IMR-90 (cell line): ENCODE measurements around the gene CTNNA1. TPM values are rescaled to one million over a fixed set of nuclear protein-coding genes. Genes with fewer than 3 reads are reported as not detected.
"Not testable (repeated sequence)": the region's sequence is repeated elsewhere in the genome, so short reads cannot be mapped to it uniquely, and the experiment has no call there.

ENCODE experiments used
- ATAC-seq: fragments of 200-7000 bp; cut with Tn5 transposase; 2 replicates; pipeline ENCODE4 v1.9.1; 2020; ENCODE audit warnings: low read depth, mild to moderate bottlenecking, moderate library complexity
- BruUV-seq: library from RNA; stranded (reverse); fragments of 400-500 nt; replicated peaks from 2 replicates; lab custom pipeline; 2021; lab: Mats Ljungman, UMichigan
- CTCF ChIA-PET: fragments of 300-600 bp; formaldehyde crosslinking; extraction: SDS; loops from one replicate; lab custom pipeline; 2021; ENCODE audit warnings: antibody characterized with exemption; lab: Yijun Ruan, JAX
- POLR2A ChIA-PET: fragments of 300-600 bp; sonication (Branson Sonifier 250); formaldehyde crosslinking; loops from one replicate; lab custom pipeline; 2022; ENCODE audit warnings: antibody characterized with exemption; ENCODE audit not compliant: unreplicated experiment; lab: Charles Lee
- DNase-seq: peaks from one replicate; pipeline ENCODE4 v3.0.0; 2013
- H2AFZ ChIP-seq: replicated peaks from 2 replicates; pipeline ENCODE3; 2013; ENCODE audit warnings: low read length, mild to moderate bottlenecking; ENCODE audit not compliant: poor library complexity
- H2AK5ac ChIP-seq: 2 replicates; pipeline ENCODE4 v1.6.1; 2013; ENCODE audit warnings: low read depth, low read length, inconsistent platforms
- H2AK9ac ChIP-seq: replicated peaks from 2 replicates; pipeline ENCODE3; 2013; ENCODE audit warnings: mild to moderate bottlenecking, low read depth, low read length, moderate library complexity; ENCODE audit not compliant: poor library complexity
- H2BK120ac ChIP-seq: 2 replicates; pipeline ENCODE4 v1.6.1; 2013; ENCODE audit warnings: low read depth, low read length, inconsistent platforms
- H2BK15ac ChIP-seq: 3 replicates; pipeline ENCODE4 v1.6.1; 2013; ENCODE audit warnings: low read depth, low read length, inconsistent platforms
- H2BK20ac ChIP-seq: 2 replicates; pipeline ENCODE4 v1.6.1; 2013; ENCODE audit warnings: low read depth, mild to moderate bottlenecking, inconsistent platforms, low read length, moderate library complexity
- H2BK5ac ChIP-seq: 2 replicates; pipeline ENCODE4 v1.6.1; 2013; ENCODE audit warnings: mild to moderate bottlenecking, low read depth, low read length, inconsistent platforms; ENCODE audit not compliant: poor library complexity, severe bottlenecking
- H3K14ac ChIP-seq: replicated peaks from 2 replicates; pipeline ENCODE4 v1.6.1; 2013; ENCODE audit warnings: low read depth, low read length, inconsistent platforms
- H3K18ac ChIP-seq: 2 replicates; pipeline ENCODE4 v1.6.1; 2013; ENCODE audit warnings: low read depth, low read length, control low read depth
- H3K23ac ChIP-seq: 2 replicates; pipeline ENCODE4 v1.6.1; 2013; ENCODE audit warnings: low read depth, low read length, inconsistent platforms
- H3K27ac ChIP-seq: 2 replicates; pipeline ENCODE4 v1.5.1; 2013; ENCODE audit warnings: mild to moderate bottlenecking, control low read depth, low read length; ENCODE audit not compliant: insufficient read depth
- H3K27me3 ChIP-seq: 2 replicates; pipeline ENCODE4 v1.6.1; 2013; ENCODE audit warnings: low read length; ENCODE audit not compliant: control insufficient read depth, insufficient read depth
- H3K36me3 ChIP-seq: 2 replicates; pipeline ENCODE4 v1.6.1; 2013; ENCODE audit warnings: low read length, mixed read lengths; ENCODE audit not compliant: control insufficient read depth, insufficient read depth
- H3K4ac ChIP-seq: 2 replicates; pipeline ENCODE4 v1.6.1; 2013; ENCODE audit warnings: low read depth, low read length, inconsistent platforms
- H3K4me1 ChIP-seq: 2 replicates; pipeline ENCODE4 v1.6.1; 2013; ENCODE audit warnings: low read length, mixed read lengths; ENCODE audit not compliant: control insufficient read depth, insufficient read depth
- H3K4me2 ChIP-seq: 2 replicates; pipeline ENCODE4 v1.6.1; 2013; ENCODE audit warnings: low read depth, mild to moderate bottlenecking, control low read depth, low read length, moderate library complexity
- H3K4me3 ChIP-seq: 2 replicates; pipeline ENCODE4 v1.5.1; 2013; ENCODE audit warnings: low read depth, mild to moderate bottlenecking, control low read depth, low read length, moderate library complexity; ENCODE audit not compliant: insufficient read depth
- H3K56ac ChIP-seq: 2 replicates; pipeline ENCODE4 v1.6.1; 2013; ENCODE audit warnings: low read length, inconsistent platforms; ENCODE audit not compliant: insufficient read depth; ENCODE audit errors: extremely low read depth
- H3K79me1 ChIP-seq, 2 experiments: 2 replicates each; pipeline ENCODE4 v1.6.1; 2013; ENCODE audit warnings: low read length in 2 of 2, inconsistent platforms in 1 of 2, low read depth in 1 of 2
- H3K9ac ChIP-seq: 2 replicates; pipeline ENCODE4 v1.6.1; 2013; ENCODE audit warnings: low read depth, low read length, control low read depth
- H3K9me1 ChIP-seq: 2 replicates; pipeline ENCODE4 v1.6.1; 2013; ENCODE audit warnings: low read length, inconsistent platforms; ENCODE audit not compliant: insufficient read depth
- H3K9me3 ChIP-seq: 2 replicates; pipeline ENCODE4 v1.6.1; 2013; ENCODE audit warnings: low read length; ENCODE audit not compliant: control insufficient read depth, insufficient read depth
- H4K20me1 ChIP-seq: 2 replicates; pipeline ENCODE4 v1.6.1; 2013; ENCODE audit warnings: low read length, inconsistent platforms; ENCODE audit not compliant: insufficient read depth
- H4K5ac ChIP-seq: 2 replicates; pipeline ENCODE4 v1.6.1; 2013; ENCODE audit warnings: mild to moderate bottlenecking, low read depth, low read length, control low read depth
- H4K8ac ChIP-seq, 2 experiments: 2 replicates each; pipeline ENCODE4 v1.6.1; 2013; ENCODE audit warnings: low read depth in 2 of 2, low read length in 2 of 2, control low read depth in 1 of 2, inconsistent platforms in 1 of 2
- H4K91ac ChIP-seq: 2 replicates; pipeline ENCODE4 v1.6.1; 2013; ENCODE audit warnings: low read depth, low read length, inconsistent platforms; ENCODE audit not compliant: insufficient read depth
- WGBS, 2 experiments: methylation state at CpG; one replicate each; pipeline versions ENCODE4 v1.1.5 to v1.1.7; 2013; ENCODE audit warnings: missing lambda C conversion rate in 2 of 2; ENCODE audit not compliant: insufficient read length in 1 of 2; ENCODE audit errors: extremely low coverage in 2 of 2; 5-methylcytosine and 5-hydroxymethylcytosine counted together
- dilution Hi-C: fragments of 300-500 bp; cut with HindIII; formaldehyde crosslinking; loops from one replicate; pipeline ENCODE4 v1.14.3; 2018; ENCODE audit warnings: low sequenced_read_pairs; ENCODE audit not compliant: unreplicated experiment
- in situ Hi-C: fragments of 300-500 bp; cut with MboI; formaldehyde crosslinking; loops from 3 replicates; pipeline ENCODE4 v1.14.3; 2019; ENCODE audit warnings: low sequenced_read_pairs, inconsistent platforms, mixed read lengths
- intact Hi-C: fragments of 100-400 bp; cut with micrococcal nuclease; formaldehyde crosslinking; loops from 2 replicates; pipeline ENCODE4 v1.10.0; 2022
- polyA plus RNA-seq, 3 experiments: library from polyadenylated mRNA; depleted of rRNA; stranded (reverse); fragments of >200 nt; gene quantifications; 2 replicates each; pipeline ENCODE4 v1.2.3, GENCODE V29; 2012; ENCODE audit warnings: low replicate concordance in 1 of 3
- total RNA-seq: library from RNA; depleted of rRNA; stranded (reverse); fragments of >200 nt; gene quantifications from 2 replicates; pipeline ENCODE4 v1.2.3, GENCODE V29; 2012

CTNNA1 gene
- total and polyA plus RNA-seq, 2 of the 4 experiments (the other 2 are of a cell fraction) = 220 to 471 TPM

- CTCF ChIA-PET = interaction anchor here (0.6 kb wide), 1 partner anchor 17 kb away, joined by 5 read pairs; no protein-coding TSS in a partner anchor
- ATAC-seq = peak; percentile 24; the same call in 1 of the 2 replicates
- dilution Hi-C loops, H3K9ac ChIP-seq, H2AK5ac ChIP-seq, H3K4me2 ChIP-seq, H4K5ac ChIP-seq, H2BK20ac ChIP-seq, H3K23ac ChIP-seq, POLR2A ChIA-PET, H3K4ac ChIP-seq, H2AK9ac ChIP-seq, H3K27ac ChIP-seq, H3K4me3 ChIP-seq, intact Hi-C loops, H4K8ac ChIP-seq, H2BK15ac ChIP-seq, H2BK120ac ChIP-seq, DNase-seq, H3K27me3 ChIP-seq, H3K18ac ChIP-seq, H4K91ac ChIP-seq, H2AFZ ChIP-seq, H3K4me1 ChIP-seq, H3K9me3 ChIP-seq, H3K56ac ChIP-seq, H2BK5ac ChIP-seq, H3K14ac ChIP-seq, BruUV-seq, in situ Hi-C loops: not testable (repeated sequence)
- WGBS, 2 experiments = no CpG with 5 or more reads among the region's 6 CpGs
- Histone ChIP-seq H3K79me1 (peaks cover 2 to 50% of the 10 kb centered on the region in 2 experiments; a peak in 2 of 4 replicates), H4K20me1 (peaks cover 93% of the 10 kb centered on the region), H3K36me3 (peaks cover 16% of the 10 kb centered on the region), H3K9me1 (peaks cover 17% of the 10 kb centered on the region)
These were observed 8.4 kb downstream of the CTNNA1 start for GRCh38 chr5:138761670-138762069.
